Measurements from ENCODE around the gene SYNM. TPM values are rescaled to one million over a fixed set of nuclear protein-coding genes. Genes with fewer than 3 reads are reported as not detected.

SYNM gene
- total RNA-seq, 1 experiment from 2014 or later, result 6.1 TPM

DNA sequence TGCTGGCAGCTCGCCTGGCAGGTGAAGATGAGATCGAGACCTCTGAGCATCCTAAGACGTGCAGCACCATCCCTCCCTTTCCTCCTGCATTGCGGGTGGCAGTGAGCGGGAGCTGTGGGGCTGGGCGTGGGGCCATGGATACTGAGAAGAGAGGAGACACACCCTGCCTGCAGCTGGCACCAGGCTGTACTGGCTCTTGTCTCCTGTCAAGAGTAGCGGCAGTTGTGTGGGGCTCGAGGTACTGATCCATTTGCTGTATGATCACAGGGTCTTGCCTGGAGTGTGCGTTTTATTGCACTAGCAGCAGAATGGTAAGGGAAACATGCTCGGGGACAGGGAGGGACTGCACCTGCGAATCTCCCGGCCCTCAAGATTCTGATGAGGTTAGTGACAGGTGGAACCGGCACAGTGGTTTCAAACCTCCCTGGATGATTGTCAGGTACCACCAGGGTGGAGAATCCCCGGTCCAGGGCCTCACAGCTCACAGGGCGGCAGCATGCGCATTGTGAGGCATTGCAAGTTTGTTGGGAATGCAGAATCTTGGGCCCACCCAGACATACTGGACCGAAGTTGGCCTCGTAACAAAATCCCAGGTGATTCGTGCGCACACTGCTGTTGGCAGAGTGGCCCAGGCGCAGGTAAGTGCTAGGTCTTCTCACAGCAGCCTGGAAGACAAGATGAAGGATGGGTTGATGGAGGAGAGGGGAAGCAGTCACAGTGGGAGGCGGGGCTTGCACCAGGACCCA is 14.1 kb downstream of the SYNM start:
- Histone ChIP-seq H3K36me3 (ENCODE audit: control insufficient read depth, insufficient read depth, low read length) (no peaks in the 10 kb centered on the region), H3K4me3 (ENCODE audit: low read depth, low read length) (no peak overlapping the region), H3K9me3 (no peaks in the 10 kb centered on the region), H3K4me1 (peaks cover 7% of the 10 kb centered on the region), H3K27me3 (replicated peaks; ENCODE audit: control insufficient read depth, insufficient read depth, low read length) (no peaks in the 10 kb centered on the region)
- POLR2A ChIA-PET, result no interaction called here
- intact Hi-C loops (cut with micrococcal nuclease; ENCODE audit: unreplicated experiment), result no loop called here
- H3K36me3 Mint-ChIP-seq (ENCODE audit: insufficient read depth, unreplicated experiment), result peaks cover 5% of the 10 kb centered on the region
- no TSS peak for BruUV-seq (replicated peaks)
- no peak overlapping the region for H3K27ac Mint-ChIP-seq (ENCODE audit: unreplicated experiment)
- TF ChIP-seq, protein P1, sequence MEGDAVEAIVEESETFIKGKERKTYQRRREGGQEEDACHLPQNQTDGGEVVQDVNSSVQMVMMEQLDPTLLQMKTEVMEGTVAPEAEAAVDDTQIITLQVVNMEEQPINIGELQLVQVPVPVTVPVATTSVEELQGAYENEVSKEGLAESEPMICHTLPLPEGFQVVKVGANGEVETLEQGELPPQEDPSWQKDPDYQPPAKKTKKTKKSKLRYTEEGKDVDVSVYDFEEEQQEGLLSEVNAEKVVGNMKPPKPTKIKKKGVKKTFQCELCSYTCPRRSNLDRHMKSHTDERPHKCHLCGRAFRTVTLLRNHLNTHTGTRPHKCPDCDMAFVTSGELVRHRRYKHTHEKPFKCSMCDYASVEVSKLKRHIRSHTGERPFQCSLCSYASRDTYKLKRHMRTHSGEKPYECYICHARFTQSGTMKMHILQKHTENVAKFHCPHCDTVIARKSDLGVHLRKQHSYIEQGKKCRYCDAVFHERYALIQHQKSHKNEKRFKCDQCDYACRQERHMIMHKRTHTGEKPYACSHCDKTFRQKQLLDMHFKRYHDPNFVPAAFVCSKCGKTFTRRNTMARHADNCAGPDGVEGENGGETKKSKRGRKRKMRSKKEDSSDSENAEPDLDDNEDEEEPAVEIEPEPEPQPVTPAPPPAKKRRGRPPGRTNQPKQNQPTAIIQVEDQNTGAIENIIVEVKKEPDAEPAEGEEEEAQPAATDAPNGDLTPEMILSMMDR (IDR thresholded peaks at IDR 0.05; ENCODE audit: insufficient read depth in 1 of 2, low read depth in 1 of 2, low read length in 1 of 2, severe bottlenecking in 1 of 2, unreplicated experiment in 1 of 2), result no peak
- DNase-seq, result no peak
- no peaks in the 10 kb centered on the region for H3K27me3 Mint-ChIP-seq (ENCODE audit: insufficient read depth, unreplicated experiment)
- H3K4me1 Mint-ChIP-seq (ENCODE audit: low read depth, unreplicated experiment), result no peaks in the 10 kb centered on the region
- H3K9me3 Mint-ChIP-seq (ENCODE audit: unreplicated experiment), result no peaks in the 10 kb centered on the region
- H3K4me3 Mint-ChIP-seq (ENCODE audit: unreplicated experiment), result no peak overlapping the region
- CTCF ChIA-PET, result no interaction called here

- Mint-ChIP-seq H3K9me3 (ENCODE audit: unreplicated experiment) (no peaks in the 10 kb centered on the region), H3K36me3 (ENCODE audit: insufficient read depth, unreplicated experiment) (peaks cover 5% of the 10 kb centered on the region), H3K27ac (ENCODE audit: unreplicated experiment) (no peak overlapping the region), H3K4me3 (ENCODE audit: unreplicated experiment) (no peak overlapping the region), H3K4me1 (ENCODE audit: low read depth, unreplicated experiment) (no peaks in the 10 kb centered on the region), H3K27me3 (ENCODE audit: insufficient read depth, unreplicated experiment) (no peaks in the 10 kb centered on the region)
- Histone ChIP-seq H3K27me3 (replicated peaks; ENCODE audit: control insufficient read depth, insufficient read depth, low read length) (no peaks in the 10 kb centered on the region), H3K4me1 (peaks cover 10% of the 10 kb centered on the region), H3K4me3 (ENCODE audit: low read depth, low read length) (no peak overlapping the region), H3K36me3 (ENCODE audit: control insufficient read depth, insufficient read depth, low read length) (no peaks in the 10 kb centered on the region), H3K9me3 (no peaks in the 10 kb centered on the region)
- ChIA-PET POLR2A (no interaction called here), CTCF (no interaction called here)
- no TSS peak for BruUV-seq (replicated peaks)
- intact Hi-C loops (cut with micrococcal nuclease; ENCODE audit: unreplicated experiment), result no loop called here
- TF ChIP-seq, protein P1 (IDR thresholded peaks at IDR 0.05; ENCODE audit: insufficient read depth in 1 of 2, low read depth in 1 of 2, low read length in 1 of 2, severe bottlenecking in 1 of 2, unreplicated experiment in 1 of 2), result no peak
- DNase-seq, result no peak
Observed at GRCh38 chr15:99120050-99120777, 15.3 kb downstream of the SYNM start.

DNA sequence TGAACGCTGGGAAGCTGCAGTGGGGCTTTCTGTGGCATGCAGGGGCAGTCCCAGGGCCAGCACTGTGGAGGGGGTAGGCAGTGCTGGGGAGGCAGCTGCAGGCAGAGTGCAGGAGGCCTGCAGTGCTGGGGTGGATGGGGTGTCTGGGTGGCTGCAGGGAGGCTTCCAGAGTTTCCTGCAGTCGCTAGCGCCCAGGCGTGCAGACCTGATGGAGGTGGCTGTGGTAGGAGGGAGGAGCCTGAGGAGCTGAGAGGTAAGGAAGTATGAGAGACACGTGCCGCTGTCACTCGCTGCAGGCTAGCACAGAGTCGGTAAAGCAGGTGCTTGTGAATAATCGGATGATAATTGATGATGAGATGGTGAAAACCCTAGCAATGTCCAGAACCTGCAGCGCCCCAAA is 16.3 kb downstream of the SYNM start:
- TF ChIP-seq, protein P1 (IDR thresholded peaks at IDR 0.05; ENCODE audit: insufficient read depth in 1 of 2, low read depth in 1 of 2, low read length in 1 of 2, severe bottlenecking in 1 of 2, unreplicated experiment in 1 of 2), result no peak
- H3K36me3 Mint-ChIP-seq (ENCODE audit: insufficient read depth, unreplicated experiment), result peaks cover 5% of the 10 kb centered on the region
- peaks cover 10% of the 10 kb centered on the region for H3K4me1 ChIP-seq
- ChIA-PET CTCF (no interaction called here), POLR2A (no interaction called here)
- no TSS peak for BruUV-seq (replicated peaks)
- no peak overlapping the region for H3K4me3 Mint-ChIP-seq (ENCODE audit: unreplicated experiment)
- no peak overlapping the region for H3K4me3 ChIP-seq (ENCODE audit: low read depth, low read length)
- no peaks in the 10 kb centered on the region for H3K4me1 Mint-ChIP-seq (ENCODE audit: low read depth, unreplicated experiment)
- no peaks in the 10 kb centered on the region for H3K27me3 Mint-ChIP-seq (ENCODE audit: insufficient read depth, unreplicated experiment)
- H3K27me3 ChIP-seq (replicated peaks; ENCODE audit: control insufficient read depth, insufficient read depth, low read length), result no peaks in the 10 kb centered on the region
- H3K9me3 ChIP-seq, result no peaks in the 10 kb centered on the region
- no peak overlapping the region for H3K27ac Mint-ChIP-seq (ENCODE audit: unreplicated experiment)
- peak in 1 of 2 experiments; percentile 16 for DNase-seq
- no peaks in the 10 kb centered on the region for H3K9me3 Mint-ChIP-seq (ENCODE audit: unreplicated experiment)
- intact Hi-C loops (cut with micrococcal nuclease; ENCODE audit: unreplicated experiment), result no loop called here
- no peaks in the 10 kb centered on the region for H3K36me3 ChIP-seq (ENCODE audit: control insufficient read depth, insufficient read depth, low read length)

All from Caco-2 (cell line).